CD4-positive, alpha-beta T cell treated with Interleukin-21 for 1 hour (primary cell): Measurements from ENCODE around the gene CYP2W1.

ENCODE experiments used
- DNase-seq: peaks from one replicate; pipeline ENCODE4 v3.0.0-alpha.2; 2020

Gene CYP2W1

DNA sequence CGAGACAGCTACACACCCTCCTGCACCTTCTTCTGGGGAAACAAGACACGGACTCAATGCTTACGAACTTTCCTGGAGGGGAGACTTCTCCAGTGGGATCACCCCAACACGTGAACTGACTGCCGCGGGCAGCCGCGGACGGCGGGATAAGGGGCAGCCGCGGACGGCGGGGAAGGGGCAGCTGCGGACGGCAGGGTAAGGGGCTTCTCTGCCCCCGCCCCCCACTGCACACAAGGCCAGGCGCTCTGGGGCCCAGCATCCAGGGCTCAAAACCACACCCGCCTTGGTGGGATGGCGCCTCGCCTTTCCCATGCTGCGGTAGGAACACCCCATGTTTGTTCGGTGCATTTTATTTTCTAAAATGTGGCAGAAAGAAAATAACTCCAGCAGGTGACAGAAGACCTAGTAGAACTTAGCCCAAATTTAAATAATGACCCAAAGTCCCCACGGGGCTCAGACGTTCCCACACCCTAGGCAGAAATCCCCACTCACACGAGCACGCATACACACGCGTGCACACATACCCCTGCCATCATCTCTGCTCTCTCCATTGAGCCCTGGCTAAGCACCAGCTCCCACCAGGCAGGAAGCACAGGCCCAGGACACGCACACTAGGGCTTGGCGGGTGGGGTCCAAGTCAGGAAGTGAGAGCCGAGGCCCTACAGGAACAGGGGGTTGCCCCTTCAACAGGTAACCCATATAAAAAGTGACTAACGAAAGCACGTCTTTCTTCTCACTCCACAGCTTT, 34.8 kb downstream of the CYP2W1 start:
- DNase-seq: no peak

DNA sequence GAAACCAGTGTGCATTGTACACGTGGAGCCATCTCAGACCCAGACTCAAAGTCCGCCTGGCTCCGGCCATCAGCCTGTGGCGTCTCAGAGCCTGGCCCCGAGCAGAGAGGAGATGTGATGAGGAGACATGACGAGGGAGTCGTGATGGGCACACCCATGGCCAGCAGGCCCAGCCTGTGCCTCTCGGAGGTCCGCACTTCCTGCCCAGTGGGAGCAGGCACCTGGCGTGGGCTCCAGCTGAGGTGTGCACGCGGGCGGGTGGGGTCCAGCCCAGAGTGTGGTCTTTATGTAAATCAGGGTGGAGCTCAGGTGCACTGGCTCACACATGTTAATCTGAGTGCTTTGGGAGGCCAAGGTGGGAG, 35.3 kb downstream of the CYP2W1 start:
- DNase-seq: no peak

DNA sequence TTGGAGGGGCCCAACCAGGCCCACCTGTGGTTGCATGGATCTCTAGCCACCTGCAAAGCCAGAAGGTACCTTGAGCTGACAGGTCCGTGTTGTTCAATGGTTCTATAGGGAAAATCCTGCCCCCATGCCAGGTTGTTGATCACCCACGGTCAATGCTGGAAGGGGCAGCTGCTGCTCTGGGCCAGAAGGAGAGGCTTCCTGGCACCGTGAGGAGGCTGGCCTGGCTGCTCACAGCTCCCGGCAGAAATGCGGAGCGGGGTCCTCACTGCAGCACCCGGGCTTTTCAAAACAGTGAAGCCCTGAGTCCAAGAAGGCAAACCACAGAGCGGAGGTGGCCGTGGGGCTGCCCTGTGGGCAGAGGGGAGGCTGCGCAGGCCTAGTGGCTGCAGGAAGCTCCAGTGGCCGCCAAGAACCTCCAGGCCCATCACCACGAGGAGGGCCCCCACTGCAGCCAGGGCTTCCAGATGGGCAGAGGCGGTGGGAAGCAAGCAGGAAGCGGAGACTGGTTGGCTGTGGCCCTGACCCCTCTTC, 36.3 kb downstream of the CYP2W1 start:
- no peak for DNase-seq

DNA sequence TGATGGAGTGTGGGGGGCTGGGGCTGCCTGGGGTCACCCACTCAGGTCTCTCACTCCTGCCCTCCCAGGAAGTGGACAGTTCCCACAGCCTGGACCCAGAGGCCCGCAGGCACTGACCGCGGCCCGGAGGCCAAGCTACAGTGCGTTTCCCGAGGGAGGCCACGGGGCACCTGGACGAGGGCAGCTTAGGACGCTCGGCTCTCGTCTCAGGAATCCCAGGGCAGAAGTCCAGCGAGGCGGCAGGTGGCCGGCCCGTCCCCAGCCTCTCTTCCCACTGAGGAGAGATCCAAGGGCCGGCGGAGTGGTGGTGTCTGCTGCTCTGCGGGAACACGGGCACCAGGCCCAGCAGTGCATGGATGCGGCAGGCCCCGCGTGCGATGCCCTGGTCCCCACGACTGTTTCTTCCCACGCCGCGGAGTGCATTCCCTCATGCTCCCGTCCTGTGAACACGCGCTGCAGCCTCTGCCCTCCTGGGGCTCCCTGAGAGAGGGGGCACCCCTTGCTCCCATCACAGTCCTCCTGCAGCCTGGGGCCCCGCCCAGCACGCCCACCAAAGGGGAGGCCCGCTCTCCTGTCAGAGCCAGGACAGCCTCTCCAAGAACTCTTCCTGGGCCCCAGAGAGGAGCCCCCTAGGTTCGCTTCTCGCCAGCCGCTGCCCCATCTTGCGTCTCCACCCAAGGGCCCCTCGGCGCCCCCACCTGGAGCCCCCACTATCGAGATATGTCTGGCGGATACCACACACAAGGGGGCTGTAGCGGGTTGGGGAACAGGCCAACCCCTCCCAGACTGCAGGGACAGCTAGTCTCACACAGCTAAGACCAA, 37.0 kb downstream of the CYP2W1 start:
- DNase-seq: no peak

DNA sequence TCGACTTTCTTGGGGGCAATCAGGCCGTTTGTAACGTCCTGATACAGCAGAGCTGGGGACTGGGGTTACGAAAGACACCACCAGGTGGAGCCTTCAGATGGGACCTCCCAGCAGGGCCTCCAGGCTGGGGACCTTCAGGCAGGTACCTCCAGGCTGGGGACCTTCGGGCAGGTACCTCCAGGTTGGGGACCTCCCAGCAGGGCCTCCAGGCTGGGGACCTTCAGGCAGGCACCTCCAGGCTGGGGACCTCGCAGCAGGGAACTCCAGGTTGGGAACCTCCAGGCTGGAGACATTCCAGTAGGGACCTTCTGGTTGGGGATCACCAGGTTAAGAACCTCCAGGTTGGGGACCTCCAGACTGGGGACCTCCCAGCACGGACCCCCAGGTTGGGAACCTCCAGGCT, 37.9 kb downstream of the CYP2W1 start:
- peak; percentile 40 for DNase-seq

DNA sequence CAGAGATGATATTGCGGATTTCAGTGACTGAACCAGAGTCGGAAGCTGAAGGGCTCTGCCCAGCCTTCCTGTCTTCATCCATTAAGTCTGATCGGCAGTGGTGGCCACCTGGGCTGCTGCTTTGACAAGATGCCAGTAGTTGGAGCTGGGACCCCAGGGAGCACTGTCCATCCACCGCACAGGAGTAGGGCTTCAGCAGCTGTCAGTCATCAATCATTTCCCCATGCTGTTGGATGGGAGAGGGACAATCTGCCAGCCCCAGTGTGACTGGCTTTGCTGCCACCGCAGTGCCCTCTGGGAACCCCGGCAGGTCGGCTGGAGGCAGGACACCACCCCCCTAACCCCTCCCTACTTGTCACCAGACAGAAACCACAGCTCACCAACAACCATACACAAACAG, 38.4 kb downstream of the CYP2W1 start:
- no peak for DNase-seq

DNA sequence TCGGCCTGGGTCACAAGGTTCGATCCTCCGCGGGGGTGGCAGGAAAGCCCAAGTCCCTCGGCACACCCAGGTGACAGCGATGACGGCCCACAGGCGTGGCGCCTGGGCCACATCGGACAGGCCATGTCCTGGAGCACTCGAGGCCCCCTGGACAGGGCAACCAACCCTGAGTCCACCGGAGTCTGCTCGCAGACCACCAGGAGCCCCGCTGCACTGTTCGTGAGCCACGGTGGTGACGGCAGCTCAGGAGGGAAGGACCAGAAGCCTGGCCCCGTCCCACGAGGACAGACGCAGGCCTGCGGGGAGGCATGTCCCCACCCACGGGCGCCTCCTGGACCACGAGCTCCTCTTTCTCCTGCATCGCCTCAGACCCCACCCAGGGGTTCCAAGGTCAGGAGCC, 39.0 kb downstream of the CYP2W1 start:
- no peak for DNase-seq

DNA sequence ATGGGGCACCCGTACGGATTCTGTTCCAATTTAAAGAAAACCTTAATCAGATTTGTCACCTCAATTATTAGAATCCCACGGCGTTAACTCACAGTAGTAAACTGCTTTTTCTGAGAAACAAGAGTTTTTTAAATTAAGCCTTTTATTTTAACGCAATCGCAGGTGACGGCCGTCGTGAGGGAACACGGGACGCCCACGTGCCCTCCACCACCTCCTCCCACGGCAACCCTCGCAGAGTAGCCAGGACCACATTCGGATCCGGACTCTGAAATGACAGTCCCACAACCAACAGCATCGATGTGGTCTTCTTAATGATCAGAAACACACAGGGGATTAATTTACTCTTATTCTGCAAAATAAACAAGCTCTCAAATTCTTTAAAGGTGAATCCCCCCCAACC, 39.4 kb downstream of the CYP2W1 start:
- no peak for DNase-seq

DNA sequence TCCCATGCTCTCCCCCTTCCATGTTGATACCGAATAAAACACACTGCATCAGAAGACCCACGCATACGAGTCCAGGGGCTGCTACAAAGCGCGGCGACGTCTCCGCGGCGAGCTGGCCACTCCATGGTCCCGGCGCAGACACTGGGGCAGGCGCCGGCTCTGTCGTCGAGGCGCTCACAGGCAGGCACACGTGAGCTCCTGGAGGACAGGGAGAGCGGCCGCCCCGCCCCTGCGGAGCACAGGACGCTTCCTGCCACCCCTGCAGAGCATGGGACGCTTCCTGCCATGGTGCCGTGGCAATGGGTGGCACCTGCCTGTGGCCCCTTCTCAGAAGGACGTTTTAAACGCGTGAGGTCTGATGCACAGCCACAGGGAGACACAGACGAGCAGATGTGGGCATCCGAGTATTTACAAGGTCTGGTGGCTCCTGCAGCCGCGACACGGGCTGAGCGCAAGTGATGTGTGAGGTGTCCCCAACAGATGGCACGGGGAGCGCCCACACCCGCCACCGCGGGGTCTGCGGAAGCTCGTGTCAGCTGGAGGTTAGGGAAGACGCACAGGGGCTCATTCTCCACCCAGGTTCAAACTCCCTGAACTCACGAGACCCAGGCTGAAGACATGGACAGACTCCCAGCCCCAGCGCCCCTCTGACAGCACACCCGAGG, 40.0 kb downstream of the CYP2W1 start:
- no peak for DNase-seq

DNA sequence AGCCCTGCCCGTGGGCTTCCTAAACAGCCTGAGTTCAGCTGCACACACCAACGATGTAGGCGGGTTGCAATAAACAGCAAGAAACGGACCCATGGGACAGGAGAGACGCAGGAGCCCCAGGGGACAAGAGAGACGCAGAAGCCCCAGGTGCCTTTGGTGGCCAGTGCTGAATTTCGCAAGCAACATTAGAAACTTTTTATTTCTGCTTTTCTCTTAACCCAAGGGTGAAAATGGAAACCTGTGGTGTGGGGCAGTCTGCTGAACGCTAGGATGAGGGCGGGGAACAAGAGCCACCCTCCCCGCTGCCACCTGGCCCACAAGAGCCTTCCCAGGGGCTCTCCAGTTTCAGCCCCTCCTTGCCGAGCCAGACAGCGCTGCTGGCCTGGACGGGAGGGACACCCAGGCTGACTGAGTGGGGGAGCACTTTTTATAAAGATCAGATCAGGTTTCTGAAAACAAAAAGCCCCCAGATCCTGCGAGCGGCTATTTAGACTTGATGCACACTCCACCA, 41.4 kb downstream of the CYP2W1 start:
- no peak for DNase-seq

DNA sequence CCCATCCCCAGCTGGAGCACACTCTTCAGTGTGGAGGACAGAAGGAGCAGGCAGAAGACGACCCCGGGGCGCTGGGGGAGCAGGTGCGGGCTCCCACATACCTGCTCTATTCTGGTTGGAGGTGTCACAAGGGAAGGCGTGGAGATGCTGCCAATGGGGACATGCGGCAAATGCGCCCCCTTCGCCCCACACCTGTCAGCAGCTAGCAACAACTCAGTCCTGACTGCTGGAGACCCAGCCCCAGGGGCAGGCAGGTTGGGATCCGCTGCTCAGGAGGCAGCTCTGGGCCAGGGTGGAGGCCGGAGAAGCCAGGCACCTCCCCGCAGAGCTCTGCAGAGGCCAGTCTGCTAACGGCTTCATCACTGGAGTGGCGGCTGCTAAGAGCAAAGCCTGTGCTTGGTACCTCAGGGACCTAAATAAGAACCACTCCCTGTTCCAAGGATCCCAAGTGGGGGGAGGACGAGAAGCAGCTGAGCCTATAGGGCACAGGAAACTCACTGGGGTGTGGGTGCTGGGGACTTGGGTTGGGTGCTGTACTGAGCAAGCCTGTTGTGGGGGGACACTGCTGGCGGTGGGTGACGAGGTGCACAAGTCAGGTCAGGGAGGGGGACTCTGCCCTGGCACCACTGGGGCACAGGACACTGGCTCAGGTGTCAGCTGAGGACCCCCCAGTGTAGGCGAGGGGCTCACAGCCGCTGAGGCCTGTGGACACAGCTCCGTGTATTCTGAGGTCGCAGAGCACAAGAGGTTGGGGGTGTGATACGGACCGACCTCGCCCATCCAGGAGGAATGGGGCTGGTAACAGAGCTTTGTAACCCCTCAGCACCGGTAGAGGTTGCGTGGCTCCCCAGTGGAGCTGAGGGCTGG, 42.1 kb downstream of the CYP2W1 start:
- no peak for DNase-seq

DNA sequence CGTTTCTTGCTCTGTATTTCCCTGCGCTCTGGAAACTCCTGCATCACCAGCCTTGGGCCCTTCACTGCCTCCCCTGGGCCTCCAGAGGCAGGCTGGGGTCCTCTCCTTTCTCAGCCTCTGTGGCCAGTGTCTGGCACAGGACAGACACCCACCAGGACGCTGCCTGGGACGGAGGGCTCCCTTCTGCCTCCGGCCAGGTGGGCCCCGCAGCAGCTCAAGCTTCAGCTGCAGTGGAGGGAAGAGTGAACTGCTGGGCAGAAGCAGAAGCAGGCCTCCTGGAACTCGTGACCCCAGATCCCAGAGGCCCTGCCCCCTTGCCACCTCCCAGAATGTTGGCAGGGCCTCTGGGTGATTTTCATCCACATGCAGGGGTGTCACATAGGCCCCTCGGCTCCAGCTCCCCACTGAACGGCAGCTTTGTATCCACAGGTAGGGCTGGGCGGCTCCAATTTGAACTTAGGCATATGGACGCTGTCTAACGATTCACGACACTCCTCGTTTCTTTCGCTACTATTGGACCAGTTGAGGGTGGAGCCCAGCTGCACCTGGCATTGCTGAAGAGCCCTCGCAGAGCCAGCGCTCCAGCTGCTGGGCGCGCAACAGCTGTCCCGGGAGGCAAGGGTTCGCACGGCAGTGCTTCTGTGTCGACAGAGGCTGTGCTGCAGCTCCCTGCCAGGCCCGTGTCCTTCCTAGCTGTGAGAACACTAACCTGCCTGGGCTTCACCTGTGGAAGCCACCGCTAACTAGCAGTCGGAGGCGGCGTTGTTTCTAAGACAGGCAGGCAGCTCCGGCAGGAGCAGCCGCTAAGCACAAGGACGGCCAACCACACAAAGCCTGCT, 43.0 kb downstream of the CYP2W1 start:
- DNase-seq: no peak

DNA sequence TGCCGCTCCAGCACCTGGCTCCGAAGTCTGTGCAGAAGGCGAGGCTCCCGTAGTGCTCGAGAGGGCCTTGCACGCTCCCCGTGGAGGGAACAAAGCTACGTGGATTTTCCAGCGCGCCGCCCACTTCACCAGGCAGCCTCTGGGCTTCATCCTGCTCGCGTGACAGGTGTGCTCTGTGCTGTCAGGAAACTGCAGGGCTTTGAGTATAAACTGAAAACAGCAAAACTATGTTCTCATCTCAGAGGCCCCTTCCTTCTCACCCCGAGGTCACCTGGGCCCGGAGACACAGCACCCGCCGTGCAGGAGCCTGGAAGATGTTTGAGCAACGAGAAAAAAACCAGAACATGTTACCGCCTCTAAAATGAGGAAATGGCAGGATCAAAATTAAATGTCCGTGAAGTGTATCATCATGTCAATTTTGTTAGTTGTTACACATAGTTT, 43.8 kb downstream of the CYP2W1 start:
- no peak for DNase-seq

DNA sequence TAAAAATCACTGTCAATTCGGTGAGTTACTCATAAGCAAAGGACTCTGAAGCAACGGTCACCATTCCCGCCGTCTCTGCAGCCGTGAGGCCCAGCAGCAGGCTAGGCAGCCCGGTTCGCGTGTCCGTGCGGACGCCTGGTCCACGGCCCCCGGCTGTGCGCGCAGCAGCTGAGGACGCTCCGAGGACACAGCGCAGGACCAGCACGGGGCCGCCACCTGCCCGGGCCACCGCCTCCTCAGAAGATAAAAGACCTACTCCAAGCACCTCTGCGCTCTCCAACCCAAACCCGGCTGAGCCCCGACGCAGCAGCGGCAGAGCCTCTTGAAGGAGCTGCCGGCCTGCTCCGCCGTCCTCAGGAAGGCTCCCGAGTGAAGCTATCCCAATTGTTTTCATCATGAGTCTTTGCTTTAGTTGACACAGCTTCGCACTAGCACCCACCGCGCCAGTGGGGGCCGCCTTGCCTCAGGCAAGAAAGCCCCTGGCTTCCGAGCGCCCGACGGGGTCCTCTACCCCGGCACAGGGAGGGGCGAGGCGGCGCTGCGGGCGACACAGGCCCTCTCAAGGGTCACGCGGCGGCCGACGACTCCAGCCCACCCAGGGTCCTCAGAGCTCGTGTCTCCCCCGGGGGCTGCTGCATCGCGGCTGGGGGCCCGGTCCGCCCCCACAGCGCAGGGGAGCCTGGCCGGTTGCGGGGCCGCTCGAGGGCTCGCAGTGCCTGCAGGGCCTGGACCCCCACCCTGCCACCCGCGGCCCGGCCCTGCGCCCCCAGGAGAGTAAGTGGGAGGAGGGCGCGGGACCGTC, 44.5 kb downstream of the CYP2W1 start:
- no peak for DNase-seq

DNA sequence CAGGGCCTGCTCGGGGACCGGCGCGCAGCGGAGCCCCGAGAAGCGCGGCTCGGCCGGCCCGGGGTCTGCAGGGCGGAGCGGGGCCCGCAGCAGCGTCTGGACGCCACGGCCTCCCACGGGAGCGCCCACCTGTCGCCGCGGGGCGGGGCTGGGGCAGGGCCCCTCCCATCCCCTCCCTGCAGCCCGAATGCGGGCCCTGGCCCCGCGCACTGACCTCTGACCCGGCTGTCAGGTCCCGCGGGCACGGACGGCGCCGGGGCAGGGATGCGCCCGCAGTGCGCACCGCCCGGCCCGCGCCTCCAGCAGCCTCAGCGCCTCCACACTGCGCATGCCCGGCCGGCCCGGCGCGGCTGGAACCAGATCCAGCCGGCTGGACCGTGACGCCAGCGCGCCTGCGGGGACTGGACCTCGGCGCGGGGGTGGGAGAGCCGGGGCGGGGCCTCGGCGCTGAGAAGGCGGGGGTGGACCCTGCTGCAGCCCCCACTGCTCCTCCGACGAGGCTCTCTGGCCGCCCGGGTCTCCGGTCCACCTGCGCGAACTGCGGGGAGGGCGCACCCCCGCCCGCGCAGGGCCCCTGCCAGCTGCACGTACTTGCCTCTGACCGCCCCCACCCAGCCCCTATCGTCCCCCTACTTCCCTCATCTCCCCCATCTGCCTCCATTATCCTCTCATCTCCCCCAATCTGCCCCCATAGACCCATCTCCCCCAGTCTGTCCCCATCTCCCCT, 45.2 kb downstream of the CYP2W1 start:
- peak; percentile 85 for DNase-seq

DNA sequence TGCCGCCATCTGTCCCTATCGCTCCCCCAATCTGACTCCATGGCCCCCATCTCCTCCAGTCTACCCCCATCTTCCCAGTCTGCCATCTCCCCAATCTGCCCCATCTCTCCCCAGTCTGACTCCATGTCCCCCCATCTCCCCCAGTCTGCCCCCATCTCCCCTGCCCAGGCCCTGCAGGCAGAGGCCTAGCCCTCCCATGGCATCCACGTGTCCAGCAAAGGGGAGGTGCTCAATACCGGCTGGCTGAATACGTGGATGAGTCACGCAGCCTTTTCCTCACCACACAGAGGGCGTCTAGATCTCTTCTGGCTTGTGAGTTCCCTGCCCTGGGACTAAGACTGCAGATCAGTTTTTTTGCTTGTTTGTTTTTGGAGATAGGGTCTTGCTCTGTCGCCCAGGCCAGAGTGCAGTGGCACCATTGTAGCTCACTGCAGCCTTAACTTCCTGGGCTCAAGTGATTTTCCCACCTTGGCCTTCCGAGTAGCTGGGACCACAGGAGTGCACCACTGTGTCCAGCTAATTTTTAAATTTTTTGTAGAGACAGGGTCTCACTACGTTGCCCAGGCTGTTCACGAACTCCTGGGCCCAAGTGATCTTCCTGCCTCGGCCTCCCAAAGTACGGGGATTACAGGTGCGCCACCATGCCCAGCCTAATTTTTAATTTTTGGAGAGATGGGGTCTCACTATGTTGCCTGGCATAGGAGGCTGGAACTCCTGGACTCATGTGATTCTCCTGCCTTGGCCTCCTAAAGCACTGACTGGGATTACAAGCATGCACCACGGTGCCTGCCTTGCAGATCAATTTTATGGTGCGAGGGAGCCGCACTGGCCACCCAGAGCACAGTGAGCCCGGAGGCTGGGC, 46.0 kb downstream of the CYP2W1 start:
- peak; percentile 69 for DNase-seq

DNA sequence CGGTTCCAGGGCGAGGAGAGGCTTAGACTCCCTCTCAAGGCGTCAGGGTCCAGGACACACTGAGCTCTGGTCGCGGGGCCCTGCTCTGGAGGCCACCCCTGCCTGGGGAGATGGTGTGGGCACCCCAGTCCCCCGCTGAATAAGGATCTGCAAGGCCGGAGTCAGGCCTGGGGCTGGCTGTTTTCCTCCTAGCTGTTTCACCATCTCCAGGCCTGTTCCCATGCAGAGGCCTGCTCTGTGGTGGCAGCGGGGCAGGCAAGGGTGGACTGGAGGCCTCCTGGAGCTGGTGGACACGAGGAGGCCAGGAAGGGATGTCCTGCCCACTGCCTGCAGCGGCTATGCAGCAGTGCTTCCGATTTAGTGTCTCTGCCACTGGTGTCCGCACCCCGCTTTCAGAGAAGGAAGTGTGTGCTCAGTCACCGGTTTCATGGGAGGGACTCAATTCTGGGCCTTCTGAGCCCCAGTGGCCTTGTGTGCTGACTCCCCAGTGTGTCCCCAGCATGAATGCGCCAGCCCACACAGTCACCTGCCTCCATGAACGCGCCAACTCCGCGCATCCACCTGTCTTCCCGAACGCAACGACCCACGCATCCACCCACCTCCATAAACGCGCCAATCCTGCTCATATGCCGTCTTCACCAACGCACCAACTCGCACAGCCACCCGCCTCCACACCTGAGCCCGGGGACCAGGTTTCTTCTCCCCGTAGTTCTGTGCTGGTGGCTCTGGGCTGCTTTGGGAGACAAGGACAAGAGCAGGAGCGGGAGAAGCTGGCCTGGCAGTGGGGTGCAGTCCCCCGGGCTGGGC, 46.9 kb downstream of the CYP2W1 start:
- DNase-seq: no peak
